Memory B cell (primary cell): Measurements from ENCODE around the gene TTI1.

Experiments used
- ATAC-seq: fragments of 150-1000 bp; cut with Tn5 transposase; 2 replicates; pipeline ENCODE4 v1.10.0; 2021; ENCODE audit warnings: low read depth, mild to moderate bottlenecking, moderate library complexity
- DNase-seq, 2 donors: peaks; one replicate each; pipeline ENCODE4 v3.0.0; 2022; ENCODE audit warnings: low spot score in 2 of 2
- H3K27ac Mint-ChIP-seq: one replicate; pipeline ENCODE4 v1.8.0; 2022; ENCODE audit warnings: mild to moderate bottlenecking, moderate library complexity, mixed read lengths
- H3K27me3 Mint-ChIP-seq: one replicate; pipeline ENCODE4 v1.8.0; 2022; ENCODE audit warnings: mixed read lengths
- H3K36me3 Mint-ChIP-seq: one replicate; pipeline ENCODE4 v1.8.0; 2022; ENCODE audit warnings: mild to moderate bottlenecking, mixed read lengths
- H3K4me1 Mint-ChIP-seq: one replicate; pipeline ENCODE4 v1.8.0; 2022; ENCODE audit warnings: mixed read lengths
- H3K4me3 Mint-ChIP-seq: one replicate; pipeline ENCODE4 v1.8.0; 2022; ENCODE audit warnings: mild to moderate bottlenecking, moderate library complexity, mixed read lengths
- H3K9me3 Mint-ChIP-seq: one replicate; pipeline ENCODE4 v1.8.0; 2022; ENCODE audit warnings: mixed read lengths

Gene TTI1

DNA sequence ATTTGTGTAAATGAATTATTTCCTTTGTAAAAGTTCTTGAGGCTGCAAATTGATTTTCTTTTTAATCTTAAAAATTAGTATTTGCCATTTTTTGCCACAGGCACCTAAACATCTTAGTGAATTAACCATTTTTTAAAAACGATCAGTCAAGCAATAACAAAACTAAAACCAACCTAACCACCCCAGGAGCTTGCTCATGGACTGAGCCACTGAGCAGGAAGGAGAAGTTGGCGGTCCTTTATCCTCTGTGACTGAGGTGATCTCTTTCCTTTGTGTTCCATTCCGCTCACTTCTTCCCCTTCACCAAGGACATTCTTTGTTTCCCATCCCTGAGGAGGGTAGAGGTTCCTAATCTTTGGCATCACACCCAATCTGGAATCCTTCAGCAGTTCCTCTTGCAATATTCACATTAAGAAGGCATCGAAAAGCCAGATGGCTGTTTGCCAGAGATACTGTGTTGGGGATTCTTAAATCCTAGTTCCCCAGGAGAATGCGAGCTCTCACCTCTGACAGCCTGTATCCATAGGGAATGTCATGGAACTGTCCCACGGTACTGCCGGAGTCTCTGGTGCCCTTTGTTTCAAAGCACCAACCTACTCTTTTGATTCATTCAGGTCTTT lies 30.8 kb upstream of the TTI1 start:
- peaks cover 36% of the 10 kb centered on the region for H3K36me3 Mint-ChIP-seq
- no peaks in the 10 kb centered on the region for H3K27me3 Mint-ChIP-seq
- ATAC-seq, result peak; percentile 71
- no peak overlapping the region for H3K27ac Mint-ChIP-seq
- H3K4me3 Mint-ChIP-seq, result no peak overlapping the region
- H3K4me1 Mint-ChIP-seq, result peaks cover 8% of the 10 kb centered on the region
- no peaks in the 10 kb centered on the region for H3K9me3 Mint-ChIP-seq
- DNase-seq, result no peak

DNA sequence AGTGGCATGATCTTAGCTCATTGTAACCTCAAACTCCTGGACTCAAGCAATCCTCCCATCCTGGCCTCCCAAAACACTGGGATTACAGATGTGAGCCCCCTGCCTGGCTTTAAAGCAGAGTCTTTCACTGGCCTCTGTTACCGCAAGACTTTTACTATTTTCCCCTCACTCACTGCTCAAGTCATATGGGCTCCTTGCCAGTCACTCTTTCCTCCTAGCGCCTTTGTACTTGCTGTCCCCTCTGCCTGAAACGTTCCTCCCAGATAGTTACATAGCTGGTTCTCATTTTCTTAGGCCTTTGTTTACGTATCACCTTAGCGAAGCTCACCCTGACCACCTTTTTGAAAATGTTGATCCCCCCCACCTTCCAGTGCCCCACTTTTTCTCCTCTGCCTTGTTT lies 29.6 kb upstream of the TTI1 start:
- DNase-seq (no peak), ATAC-seq (no peak)
- Mint-ChIP-seq H3K27me3 (no peaks in the 10 kb centered on the region), H3K36me3 (peaks cover 31% of the 10 kb centered on the region), H3K4me3 (no peak overlapping the region), H3K27ac (no peak overlapping the region), H3K9me3 (no peaks in the 10 kb centered on the region), H3K4me1 (peaks cover 8% of the 10 kb centered on the region)

DNA sequence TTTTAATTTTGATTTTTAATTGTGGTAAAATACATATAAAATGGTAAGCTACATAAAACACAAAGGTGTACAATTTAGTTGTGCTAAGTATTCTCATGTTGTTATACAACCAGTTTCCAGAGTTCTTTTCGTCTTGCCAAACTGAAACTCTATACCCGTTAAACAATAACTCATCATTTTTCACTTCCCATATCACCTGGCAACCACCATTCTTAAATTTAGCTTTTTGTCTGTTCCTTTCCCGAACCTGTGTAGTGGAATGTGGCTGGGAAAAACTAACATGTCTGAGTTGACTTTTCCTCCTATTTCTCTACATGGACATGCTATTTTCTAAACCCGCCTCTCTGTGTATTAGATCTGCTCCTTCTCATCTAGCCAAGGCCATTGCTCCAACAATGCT lies 27.9 kb upstream of the TTI1 start:
- Mint-ChIP-seq H3K4me1 (peaks cover 12% of the 10 kb centered on the region), H3K36me3 (peaks cover 21% of the 10 kb centered on the region), H3K4me3 (no peak overlapping the region), H3K27me3 (no peaks in the 10 kb centered on the region), H3K27ac (no peak overlapping the region), H3K9me3 (no peaks in the 10 kb centered on the region)
- ATAC-seq, result no peak
- no peak for DNase-seq

DNA sequence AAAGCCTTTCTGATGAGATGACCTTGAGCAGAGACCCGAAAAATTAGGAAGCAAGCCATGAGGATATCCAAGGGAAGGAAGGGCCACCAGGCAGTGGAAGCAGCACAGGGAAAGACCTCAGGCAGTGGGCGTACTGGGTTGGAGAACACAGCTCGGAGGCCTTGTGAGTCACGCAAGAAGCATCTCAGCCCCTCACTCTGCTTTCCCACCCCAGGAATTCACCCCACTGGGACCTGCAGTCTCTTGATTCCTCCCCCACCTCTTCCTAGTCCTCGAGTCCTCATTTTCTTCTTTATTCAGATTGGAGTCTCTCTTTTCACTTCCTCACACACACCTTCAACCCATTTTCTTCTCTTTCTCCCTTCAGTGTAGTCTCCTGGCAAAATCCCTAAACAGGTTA lies 27.3 kb upstream of the TTI1 start:
- H3K9me3 Mint-ChIP-seq, result no peaks in the 10 kb centered on the region
- no peak for DNase-seq
- no peak overlapping the region for H3K4me3 Mint-ChIP-seq
- no peaks in the 10 kb centered on the region for H3K27me3 Mint-ChIP-seq
- no peak for ATAC-seq
- H3K36me3 Mint-ChIP-seq, result peaks cover 19% of the 10 kb centered on the region
- peaks cover 13% of the 10 kb centered on the region for H3K4me1 Mint-ChIP-seq
- no peak overlapping the region for H3K27ac Mint-ChIP-seq

DNA sequence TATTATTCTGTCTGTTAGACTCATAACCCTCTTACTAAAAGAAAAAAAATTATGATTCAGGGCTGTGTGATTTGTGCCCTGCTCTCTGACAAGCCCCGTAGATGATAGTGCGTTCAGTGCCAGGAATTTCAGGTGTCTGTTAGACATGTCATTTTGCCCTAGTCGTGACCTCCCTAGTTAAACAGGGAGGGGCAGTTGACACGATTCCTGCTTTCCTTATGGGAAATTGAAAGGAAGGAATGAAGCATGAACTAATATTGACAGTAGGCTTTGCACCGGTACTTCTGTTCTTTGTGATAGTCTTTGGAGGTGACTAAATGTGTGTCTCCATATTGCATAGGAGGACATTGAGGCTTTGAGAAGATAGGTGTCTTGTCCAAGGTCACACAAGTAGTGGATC lies 26.6 kb upstream of the TTI1 start:
- Mint-ChIP-seq H3K9me3 (no peaks in the 10 kb centered on the region), H3K27ac (no peak overlapping the region), H3K4me3 (no peak overlapping the region), H3K27me3 (no peaks in the 10 kb centered on the region), H3K4me1 (peaks cover 16% of the 10 kb centered on the region), H3K36me3 (peaks cover 22% of the 10 kb centered on the region)
- ATAC-seq, result no peak
- DNase-seq, result no peak

DNA sequence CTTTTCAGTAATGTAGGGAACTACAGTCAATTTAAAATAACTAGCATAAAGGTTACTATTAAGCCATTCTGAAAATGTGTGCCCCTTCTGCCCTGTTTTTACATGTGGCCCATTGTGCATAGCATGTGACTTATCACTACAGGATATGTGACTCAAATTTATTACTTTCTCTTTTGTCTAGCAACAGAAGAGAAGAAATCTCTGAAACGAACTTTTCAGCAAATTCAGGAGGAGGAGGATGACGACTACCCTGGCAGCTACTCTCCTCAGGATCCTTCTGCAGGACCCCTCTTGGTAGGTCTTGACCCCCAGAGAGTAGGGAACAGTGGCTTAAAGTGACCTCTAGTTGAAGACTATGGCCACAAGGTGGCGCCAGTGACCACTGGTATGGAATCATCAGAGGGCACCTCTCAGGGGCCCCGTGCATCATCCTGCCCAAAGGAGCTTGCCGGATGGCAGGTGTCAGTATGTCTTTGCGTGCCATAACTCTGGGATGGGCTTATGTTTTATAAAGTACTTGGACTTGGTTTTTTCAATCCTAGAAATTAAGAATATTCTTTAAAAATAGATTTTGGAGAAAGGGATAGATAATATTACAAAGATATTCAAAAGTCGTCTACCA lies 24.2 kb upstream of the TTI1 start:
- H3K27ac Mint-ChIP-seq, result peak overlapping the region; percentile 82
- H3K9me3 Mint-ChIP-seq, result no peaks in the 10 kb centered on the region
- peaks cover 22% of the 10 kb centered on the region for H3K36me3 Mint-ChIP-seq
- peaks cover 12% of the 10 kb centered on the region for H3K4me1 Mint-ChIP-seq
- H3K4me3 Mint-ChIP-seq, result no peak overlapping the region
- ATAC-seq (peak; percentile 96), DNase-seq (peak; percentile 80 to 89)
- no peaks in the 10 kb centered on the region for H3K27me3 Mint-ChIP-seq

DNA sequence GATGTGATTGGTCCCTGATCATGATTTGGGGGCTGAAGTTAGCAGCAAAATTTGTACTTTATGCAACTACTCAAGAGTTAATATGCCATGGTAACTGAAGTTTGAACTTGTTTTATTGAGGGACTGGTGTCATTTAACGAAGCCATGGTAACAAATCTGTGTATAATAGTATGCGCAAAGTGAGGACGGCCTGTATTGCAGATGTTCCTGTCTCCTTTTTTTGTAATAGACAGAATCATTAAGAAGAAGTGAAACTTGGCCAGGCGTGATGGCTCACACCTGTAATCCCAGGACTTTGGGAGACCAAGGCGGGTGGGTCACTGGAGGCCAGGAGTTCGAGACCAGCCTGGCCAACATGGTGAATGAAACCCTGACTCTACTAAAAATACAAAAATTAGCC lies 22.6 kb upstream of the TTI1 start:
- DNase-seq (no peak), ATAC-seq (no peak)
- Mint-ChIP-seq H3K27me3 (no peaks in the 10 kb centered on the region), H3K4me3 (no peak overlapping the region), H3K9me3 (no peaks in the 10 kb centered on the region), H3K4me1 (peaks cover 12% of the 10 kb centered on the region), H3K36me3 (peaks cover 23% of the 10 kb centered on the region), H3K27ac (peak overlapping the region; percentile 83)

DNA sequence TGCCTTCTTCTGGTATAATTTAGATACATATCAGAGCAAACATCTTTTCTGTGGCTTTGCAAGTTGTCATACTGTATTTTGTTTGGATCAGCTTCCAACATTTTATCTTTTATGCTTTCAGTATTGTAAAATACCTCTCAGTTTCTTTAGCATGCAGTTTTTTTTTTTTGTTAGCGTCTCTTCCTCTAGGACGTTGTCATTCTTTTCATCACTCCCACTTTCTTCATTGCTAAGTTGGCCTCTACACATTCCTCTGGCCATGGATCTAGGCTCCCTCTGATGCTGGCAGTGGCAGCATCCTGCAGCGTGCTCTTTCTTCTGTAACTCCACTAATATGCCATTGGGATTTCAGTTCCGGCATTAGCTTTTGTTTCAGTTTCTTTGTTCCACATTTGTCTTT lies 22.0 kb upstream of the TTI1 start:
- Mint-ChIP-seq H3K4me1 (peaks cover 13% of the 10 kb centered on the region), H3K27me3 (no peaks in the 10 kb centered on the region), H3K27ac (peak overlapping the region; percentile 83), H3K9me3 (no peaks in the 10 kb centered on the region), H3K36me3 (peaks cover 20% of the 10 kb centered on the region), H3K4me3 (no peak overlapping the region)
- no peak for ATAC-seq
- DNase-seq, result no peak

DNA sequence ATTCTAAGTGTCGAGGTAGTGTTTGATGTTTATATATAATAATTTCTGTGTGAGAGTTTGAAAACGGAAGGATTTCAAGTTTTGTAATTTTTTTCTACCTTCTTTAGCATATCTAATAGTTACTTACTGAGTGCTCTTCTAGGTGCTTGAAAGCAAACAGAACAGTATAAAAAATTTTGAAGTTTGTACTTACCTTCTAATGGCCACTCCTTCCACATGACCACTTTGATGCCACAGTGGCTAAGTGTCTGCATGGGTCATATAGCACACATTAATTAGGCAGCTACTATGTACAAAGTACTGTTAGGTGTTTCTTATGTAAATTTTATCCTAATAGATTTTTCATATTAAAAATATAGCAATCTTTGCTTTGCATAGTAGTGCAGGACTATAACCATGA lies 21.4 kb upstream of the TTI1 start:
- Mint-ChIP-seq H3K36me3 (peaks cover 17% of the 10 kb centered on the region), H3K27me3 (no peaks in the 10 kb centered on the region), H3K4me3 (no peak overlapping the region), H3K27ac (no peak overlapping the region), H3K9me3 (no peaks in the 10 kb centered on the region), H3K4me1 (peaks cover 15% of the 10 kb centered on the region)
- no peak for ATAC-seq
- no peak for DNase-seq

DNA sequence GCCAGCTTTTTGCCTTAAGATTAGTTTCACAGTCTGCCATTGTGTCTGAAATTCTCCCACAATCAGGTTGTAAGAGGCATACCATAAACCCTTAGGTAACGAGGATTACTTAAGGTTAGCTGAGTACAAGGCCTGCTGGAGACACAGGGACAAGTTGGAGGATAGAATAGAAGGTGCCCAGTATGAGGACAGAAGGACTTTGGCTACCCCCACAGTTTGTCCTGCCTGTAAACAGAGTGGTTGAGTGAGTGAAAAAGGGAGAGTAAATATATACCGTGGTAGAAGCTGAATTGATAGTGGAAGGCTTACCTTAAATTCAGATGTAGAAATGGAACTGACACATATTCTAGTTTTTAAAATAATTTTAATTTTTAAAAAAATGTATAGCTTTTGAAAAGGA lies 19.6 kb upstream of the TTI1 start:
- Mint-ChIP-seq H3K27ac (peak overlapping the region; percentile 17), H3K9me3 (no peaks in the 10 kb centered on the region), H3K36me3 (peaks cover 17% of the 10 kb centered on the region), H3K27me3 (no peaks in the 10 kb centered on the region), H3K4me1 (peaks cover 15% of the 10 kb centered on the region), H3K4me3 (no peak overlapping the region)
- DNase-seq (no peak), ATAC-seq (no peak)

DNA sequence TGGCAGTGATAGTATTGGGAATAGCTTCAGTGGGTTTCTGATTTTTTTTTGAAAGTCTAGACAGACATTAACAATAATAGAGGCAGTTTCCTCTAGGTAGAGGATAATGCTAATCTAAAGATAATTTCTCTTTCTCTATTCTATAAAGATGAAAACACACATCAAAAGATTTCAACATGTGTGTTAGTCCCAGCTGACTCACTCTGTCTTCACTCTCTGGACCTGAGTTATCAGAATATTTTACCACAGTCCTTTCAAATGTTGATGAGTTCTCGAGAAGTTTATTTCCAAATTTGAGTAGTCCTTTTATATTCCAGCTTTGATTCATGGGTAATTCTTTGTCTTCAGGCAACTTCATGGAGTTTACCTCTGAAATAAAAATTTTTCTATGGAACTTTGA lies 17.4 kb upstream of the TTI1 start:
- ATAC-seq (no peak), DNase-seq (no peak)
- no peaks in the 10 kb centered on the region for H3K9me3 Mint-ChIP-seq
- no peak overlapping the region for H3K4me3 Mint-ChIP-seq
- peaks cover 17% of the 10 kb centered on the region for H3K4me1 Mint-ChIP-seq
- H3K27ac Mint-ChIP-seq, result peak overlapping the region; percentile 52
- no peaks in the 10 kb centered on the region for H3K27me3 Mint-ChIP-seq
- H3K36me3 Mint-ChIP-seq, result peaks cover 24% of the 10 kb centered on the region

DNA sequence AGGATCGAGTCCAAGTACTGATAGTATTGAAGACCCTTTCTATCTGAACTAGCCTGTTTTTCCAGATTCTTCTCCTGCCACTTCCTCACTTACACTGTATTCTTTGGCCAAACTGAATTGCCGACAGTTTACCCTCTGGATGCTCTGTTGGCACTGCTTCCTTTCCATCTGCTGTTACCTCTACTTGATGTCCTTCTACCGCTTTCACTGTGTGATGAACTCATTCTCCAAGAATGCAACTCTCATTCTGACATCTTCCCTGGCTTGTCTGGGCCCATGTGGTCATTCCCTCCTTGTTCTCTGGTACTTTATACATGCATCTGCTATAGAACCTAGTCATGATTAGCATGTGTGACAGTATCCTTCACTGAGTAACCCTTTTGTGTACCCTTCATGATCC lies 16.5 kb upstream of the TTI1 start:
- DNase-seq, result no peak
- peaks cover 13% of the 10 kb centered on the region for H3K4me1 Mint-ChIP-seq
- H3K27ac Mint-ChIP-seq, result no peak overlapping the region

DNA sequence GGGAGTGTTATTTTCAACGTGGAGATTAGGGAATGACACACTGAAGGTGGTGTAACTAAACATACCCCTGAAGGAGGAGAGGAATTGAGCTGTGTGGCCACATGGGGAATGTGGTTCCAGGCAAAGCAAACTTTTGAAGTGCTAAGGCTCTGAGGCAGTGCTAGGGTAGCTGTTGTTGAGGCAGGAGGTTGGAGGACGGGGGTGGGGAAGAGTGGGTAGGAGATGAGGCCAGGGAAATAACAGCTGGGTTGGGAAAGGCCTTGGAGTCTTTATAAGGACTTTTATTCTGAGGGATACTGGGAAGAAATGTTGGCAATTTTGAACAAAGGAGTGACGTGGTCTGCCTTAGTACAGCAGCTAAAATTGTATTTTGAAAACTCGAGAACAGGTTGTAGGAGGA lies 13.3 kb upstream of the TTI1 start:
- Mint-ChIP-seq H3K27me3 (no peaks in the 10 kb centered on the region), H3K9me3 (no peaks in the 10 kb centered on the region), H3K4me1 (peaks cover 17% of the 10 kb centered on the region), H3K4me3 (no peak overlapping the region), H3K27ac (peak overlapping the region; percentile 26), H3K36me3 (peaks cover 32% of the 10 kb centered on the region)
- ATAC-seq, result no peak
- DNase-seq, result no peak

More for the DNA sequence above, 16.5 kb upstream of the TTI1 start:
- Mint-ChIP-seq H3K9me3 (no peaks in the 10 kb centered on the region), H3K36me3 (peaks cover 20% of the 10 kb centered on the region), H3K4me3 (no peak overlapping the region), H3K27me3 (no peaks in the 10 kb centered on the region)
- no peak for ATAC-seq

DNA sequence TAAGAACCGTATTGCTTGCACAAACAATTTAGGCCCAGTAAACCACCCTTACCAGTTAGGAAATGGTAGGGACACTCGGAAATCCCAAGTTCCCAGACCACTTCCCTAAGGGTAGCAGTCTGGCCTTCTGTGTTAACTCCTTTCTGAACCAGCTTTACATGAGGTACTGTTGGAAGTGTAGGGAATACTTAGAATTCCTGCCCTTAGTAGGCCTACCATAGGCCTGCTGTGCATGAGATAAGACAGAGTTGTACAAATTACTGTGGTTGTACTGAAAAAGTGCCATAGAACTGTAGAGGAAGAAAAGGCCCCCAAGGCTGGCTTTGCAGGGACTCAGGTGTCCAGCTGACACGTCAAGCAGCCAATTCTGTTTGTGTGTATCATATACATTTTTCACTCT lies 11.4 kb upstream of the TTI1 start:
- DNase-seq (no peak), ATAC-seq (no peak)
- Mint-ChIP-seq H3K27ac (no peak overlapping the region), H3K9me3 (no peaks in the 10 kb centered on the region), H3K4me3 (no peak overlapping the region), H3K4me1 (peaks cover 12% of the 10 kb centered on the region), H3K27me3 (no peaks in the 10 kb centered on the region), H3K36me3 (peaks cover 27% of the 10 kb centered on the region)
